Measurements from ENCODE around the gene BBOF1.

GRCh38 chr14:73991092-73991491 is 28.1 kb upstream of the BBOF1 start:
- TF ChIP-seq POLR2A (IDR thresholded peaks at IDR 0.05; ENCODE audit: low read depth, low read length) (no peak), POLR2AphosphoS5 (IDR thresholded peaks at IDR 0.05; ENCODE audit: low read depth, low read length) (no peak)
